NB4 (cell line): ENCODE measurements around the gene ABHD17A.

ENCODE experiments used
- TF ChIP-seq, protein P1 (sequence below): IDR thresholded peaks from 2 replicates; pipeline ENCODE4 v1.6.1; 2011; ENCODE audit warnings: low read depth, low read length
- TF ChIP-seq, protein P2 (sequence below): IDR thresholded peaks from one replicate; pipeline ENCODE4 v1.5.1; 2012; ENCODE audit warnings: low read depth, low read length

DNA sequence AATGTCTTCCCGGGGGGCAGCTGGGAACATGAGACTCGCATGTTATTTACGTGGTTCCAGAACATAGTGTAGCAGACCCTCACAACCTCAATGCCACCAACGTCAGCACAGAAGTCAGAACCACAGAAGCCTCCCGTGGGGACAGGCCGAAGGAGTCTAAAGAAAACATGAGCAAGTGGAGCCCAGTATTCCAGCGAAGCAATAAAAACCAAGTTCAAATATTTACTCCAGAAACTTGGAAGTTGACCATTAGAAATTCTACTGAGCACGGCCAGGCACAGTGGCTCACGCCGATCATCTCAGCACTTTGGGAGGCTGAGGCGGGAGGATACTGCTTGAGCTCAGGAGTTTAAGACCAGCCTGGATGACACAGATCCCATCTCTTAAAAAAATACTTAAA, 55.3 kb downstream of the ABHD17A start:
- TF ChIP-seq, protein P1, sequence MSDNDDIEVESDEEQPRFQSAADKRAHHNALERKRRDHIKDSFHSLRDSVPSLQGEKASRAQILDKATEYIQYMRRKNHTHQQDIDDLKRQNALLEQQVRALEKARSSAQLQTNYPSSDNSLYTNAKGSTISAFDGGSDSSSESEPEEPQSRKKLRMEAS = no peak
- TF ChIP-seq, protein P2, sequence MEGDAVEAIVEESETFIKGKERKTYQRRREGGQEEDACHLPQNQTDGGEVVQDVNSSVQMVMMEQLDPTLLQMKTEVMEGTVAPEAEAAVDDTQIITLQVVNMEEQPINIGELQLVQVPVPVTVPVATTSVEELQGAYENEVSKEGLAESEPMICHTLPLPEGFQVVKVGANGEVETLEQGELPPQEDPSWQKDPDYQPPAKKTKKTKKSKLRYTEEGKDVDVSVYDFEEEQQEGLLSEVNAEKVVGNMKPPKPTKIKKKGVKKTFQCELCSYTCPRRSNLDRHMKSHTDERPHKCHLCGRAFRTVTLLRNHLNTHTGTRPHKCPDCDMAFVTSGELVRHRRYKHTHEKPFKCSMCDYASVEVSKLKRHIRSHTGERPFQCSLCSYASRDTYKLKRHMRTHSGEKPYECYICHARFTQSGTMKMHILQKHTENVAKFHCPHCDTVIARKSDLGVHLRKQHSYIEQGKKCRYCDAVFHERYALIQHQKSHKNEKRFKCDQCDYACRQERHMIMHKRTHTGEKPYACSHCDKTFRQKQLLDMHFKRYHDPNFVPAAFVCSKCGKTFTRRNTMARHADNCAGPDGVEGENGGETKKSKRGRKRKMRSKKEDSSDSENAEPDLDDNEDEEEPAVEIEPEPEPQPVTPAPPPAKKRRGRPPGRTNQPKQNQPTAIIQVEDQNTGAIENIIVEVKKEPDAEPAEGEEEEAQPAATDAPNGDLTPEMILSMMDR = no peak
